Endodermal cell (in vitro differentiated cells): ENCODE results near the gene HLCS. TPM values are rescaled to one million over a fixed set of nuclear protein-coding genes. Genes with fewer than 3 reads are reported as not detected.

ENCODE experiments used
- DNase-seq: peaks from one replicate; pipeline ENCODE4 v3.0.0-alpha.2; 2017
- H3K27ac ChIP-seq: 2 replicates; pipeline ENCODE4 v1.5.1; 2013; ENCODE audit warnings: mild to moderate bottlenecking, low read depth, low read length, moderate library complexity
- H3K27me3 ChIP-seq: 2 replicates; pipeline ENCODE4 v1.6.1; 2013; ENCODE audit warnings: mild to moderate bottlenecking, low read length, moderate library complexity; ENCODE audit not compliant: insufficient read depth, control insufficient read depth, poor library complexity, severe bottlenecking
- H3K36me3 ChIP-seq: 2 replicates; pipeline ENCODE4 v1.7.0; 2013; ENCODE audit warnings: mild to moderate bottlenecking, low read length, moderate library complexity; ENCODE audit not compliant: control insufficient read depth, insufficient read depth
- H3K4me1 ChIP-seq: one replicate; pipeline ENCODE4 v1.7.0; 2013; ENCODE audit warnings: low read length; ENCODE audit not compliant: control insufficient read depth, insufficient read depth
- H3K4me3 ChIP-seq: 2 replicates; pipeline ENCODE4 v1.5.1; 2013; ENCODE audit warnings: mild to moderate bottlenecking, low read length, moderate library complexity
- H3K9ac ChIP-seq: 2 replicates; pipeline ENCODE4 v1.6.1; 2013; ENCODE audit warnings: mild to moderate bottlenecking, low read length, moderate library complexity; ENCODE audit not compliant: poor library complexity, severe bottlenecking; ENCODE audit errors: extremely low read depth
- H3K9me3 ChIP-seq: 2 replicates; pipeline ENCODE4 v1.6.1; 2013; ENCODE audit warnings: mild to moderate bottlenecking, low read length, moderate library complexity; ENCODE audit not compliant: control insufficient read depth
- H3K27ac Mint-ChIP-seq: 2 replicates; pipeline ENCODE4 v1.8.0; 2020; ENCODE audit warnings: mixed read lengths
- H3K27me3 Mint-ChIP-seq: 2 replicates; pipeline ENCODE4 v1.8.0; 2021; ENCODE audit warnings: mild to moderate bottlenecking, mixed read lengths; ENCODE audit not compliant: insufficient read depth
- H3K36me3 Mint-ChIP-seq: 2 replicates; pipeline ENCODE4 v1.8.0; 2020; ENCODE audit warnings: low read depth, mixed read lengths
- H3K4me1 Mint-ChIP-seq: 2 replicates; pipeline ENCODE4 v1.8.0; 2020; ENCODE audit warnings: mixed read lengths
- H3K4me3 Mint-ChIP-seq: 2 replicates; pipeline ENCODE4 v1.8.0; 2020; ENCODE audit warnings: mild to moderate bottlenecking, moderate library complexity, mixed read lengths
- H3K9me3 Mint-ChIP-seq: 2 replicates; pipeline ENCODE4 v1.8.0; 2020; ENCODE audit warnings: mild to moderate bottlenecking, mixed read lengths
- CTCF ChIP-seq: fragments of 200-600 bp; sonication (generic); conservative IDR thresholded peaks from 2 replicates; pipeline ENCODE4 v1.5.0; 2021; ENCODE audit warnings: antibody characterized with exemption, mild to moderate bottlenecking
- WGBS, 2 experiments: methylation state at CpG; one replicate each; pipeline versions ENCODE4 v1.1.5 to v1.1.7; 2013; ENCODE audit warnings: missing lambda C conversion rate in 2 of 2, mixed read lengths in 1 of 2; ENCODE audit not compliant: insufficient coverage in 1 of 2, insufficient read length in 1 of 2; 5-methylcytosine and 5-hydroxymethylcytosine counted together
- total RNA-seq, 2 donors: library from RNA; stranded (reverse); fragmentation: NEBNext Ultra II Directional in 1 of 2; extraction: Animal tissue kit (Norgen Biotek cat#: 25700) in 1 of 2; gene quantifications; 2 replicates in 1 of 2; 3 replicates in 1 of 2; pipeline ENCODE4 v1.2.1, GENCODE V29; 2021

The HLCS gene
- total RNA-seq, 2 donors from 2014 or later, result 25.0 to 30.1 TPM

GRCh38 chr21:36788120-36788638, 178.3 kb downstream of the HLCS start:
- Histone ChIP-seq H3K9ac (no peak overlapping the region), H3K9me3 (no peaks in the 10 kb centered on the region), H3K36me3 (no peaks in the 10 kb centered on the region), H3K27me3 (no peaks in the 10 kb centered on the region), H3K4me1 (no peaks in the 10 kb centered on the region), H3K4me3 (no peak overlapping the region), H3K27ac (no peak overlapping the region)
- WGBS, 2 experiments, result 94 to 95% methylated on average over 10 to 12 of the region's 12 CpGs
- Mint-ChIP-seq H3K36me3 (no peaks in the 10 kb centered on the region), H3K9me3 (no peaks in the 10 kb centered on the region), H3K27ac (no peak overlapping the region), H3K27me3 (no peaks in the 10 kb centered on the region), H3K4me1 (peaks cover 15% of the 10 kb centered on the region), H3K4me3 (no peak overlapping the region)
- no peak for DNase-seq
- TF ChIP-seq CTCF, result no peak

- Mint-ChIP-seq H3K27ac (no peak overlapping the region), H3K27me3 (no peaks in the 10 kb centered on the region), H3K4me1 (peaks cover 12% of the 10 kb centered on the region), H3K9me3 (peaks cover 5% of the 10 kb centered on the region), H3K36me3 (no peaks in the 10 kb centered on the region), H3K4me3 (no peak overlapping the region)
- H3K9ac ChIP-seq, result no peak overlapping the region
- 100% methylated on average over 3 of the region's 4 CpGs; no CpG with 5 or more reads in 1 of the 2 experiments for WGBS, 2 experiments
- H3K4me3 ChIP-seq, result no peak overlapping the region
- DNase-seq, result no peak
- H3K36me3 ChIP-seq, result no peaks in the 10 kb centered on the region
- no peaks in the 10 kb centered on the region for H3K4me1 ChIP-seq
- peaks cover 2% of the 10 kb centered on the region for H3K9me3 ChIP-seq
- no peak overlapping the region for H3K27ac ChIP-seq
- TF ChIP-seq CTCF, result no peak
- no peaks in the 10 kb centered on the region for H3K27me3 ChIP-seq
Measured at GRCh38 chr21:36786186-36786585, 180.3 kb downstream of the HLCS start.

- no peak overlapping the region for H3K4me3 ChIP-seq
- Mint-ChIP-seq H3K27ac (no peak overlapping the region), H3K9me3 (peaks cover 9% of the 10 kb centered on the region), H3K36me3 (no peaks in the 10 kb centered on the region), H3K4me3 (no peak overlapping the region), H3K4me1 (peaks cover 6% of the 10 kb centered on the region), H3K27me3 (no peaks in the 10 kb centered on the region)
- H3K4me1 ChIP-seq, result no peaks in the 10 kb centered on the region
- H3K27ac ChIP-seq, result no peak overlapping the region
- TF ChIP-seq CTCF, result no peak
- no peaks in the 10 kb centered on the region for H3K27me3 ChIP-seq
- WGBS, 2 experiments, result 100% methylated on average over 2 of the region's 2 CpGs; no CpG with 5 or more reads in 1 of the 2 experiments
- H3K9me3 ChIP-seq, result peaks cover 5% of the 10 kb centered on the region
- H3K9ac ChIP-seq, result no peak overlapping the region
- H3K36me3 ChIP-seq, result no peaks in the 10 kb centered on the region
- no peak for DNase-seq
Measured at GRCh38 chr21:36785615-36786014, 180.9 kb downstream of the HLCS start.
